ENCODE measurements around the gene MANSC1. TPM values are rescaled to one million over a fixed set of nuclear protein-coding genes. Genes with fewer than 3 reads are reported as not detected.

MANSC1 gene
- total RNA-seq, 2 donors from 2014 or later, result 6.6 to 12.1 TPM

DNA sequence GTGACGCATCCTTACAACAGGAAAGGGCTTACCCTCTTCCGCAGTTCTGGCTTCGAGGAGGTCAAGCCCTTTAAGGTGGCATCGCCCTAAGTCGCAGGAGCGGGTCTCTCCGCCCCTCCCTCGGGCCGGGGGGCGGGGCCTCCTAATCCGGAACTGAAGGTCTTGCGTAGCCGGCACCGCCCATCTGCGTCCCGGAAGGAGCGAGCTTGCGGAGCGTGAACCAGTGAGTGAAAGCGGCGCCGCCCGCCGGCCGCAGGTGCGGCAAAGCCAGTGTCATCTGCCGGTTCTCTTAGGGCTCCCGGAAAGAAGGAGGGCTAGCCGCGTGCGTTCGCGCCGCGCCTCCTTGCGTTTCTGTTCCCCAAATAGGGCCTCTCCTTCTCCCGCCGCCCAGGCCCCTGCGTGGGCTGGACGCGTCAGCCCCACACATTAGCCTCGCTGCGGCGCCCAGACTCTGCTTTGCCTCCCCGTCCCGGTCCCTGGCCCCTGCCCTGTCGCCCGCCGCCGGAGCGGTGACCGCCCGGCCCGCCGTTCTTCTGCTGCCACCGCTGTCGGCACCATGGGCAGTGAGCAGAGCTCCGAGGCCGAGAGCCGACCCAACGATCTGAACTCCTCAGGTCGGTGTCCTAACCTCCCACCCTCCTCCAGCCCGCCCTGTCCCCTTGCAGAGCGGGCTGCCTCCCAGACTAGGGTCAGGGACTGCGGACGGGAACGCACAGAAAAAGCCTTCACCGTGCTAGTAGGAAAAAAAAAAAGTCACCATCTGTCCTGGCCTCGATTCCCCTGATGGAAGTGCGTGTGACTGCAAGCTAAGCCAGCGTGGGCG, 7.1 kb upstream of the MANSC1 start, which contains the start of gene BORCS5:
Gene BORCS5, plus strand, starts transcription at position 183 of the 823 bp plus-strand sequence. Its CDS starts 374 bp downstream, at position 557.
- Histone ChIP-seq H3K36me3 (ENCODE audit: control insufficient read depth, insufficient read depth, low read length) (no peaks in the 10 kb centered on the region), H3K4me1 (ENCODE audit: control insufficient read depth, insufficient read depth, low read length) (no peaks in the 10 kb centered on the region), H3K9me3 (ENCODE audit: control insufficient read depth, low read length) (no peaks in the 10 kb centered on the region), H3K27me3 (ENCODE audit: control insufficient read depth, insufficient read depth, low read length, poor library complexity, severe bottlenecking) (no peaks in the 10 kb centered on the region), H3K27ac (ENCODE audit: low read depth, low read length) (peak within 1 kb of the TSS; percentile 87), H3K4me3 (ENCODE audit: low read length) (peak within 1 kb of the TSS; percentile 88), H3K9ac (ENCODE audit: extremely low read depth, low read length, poor library complexity, severe bottlenecking) (peak within 1 kb of the TSS; percentile 28)
- TF ChIP-seq, protein P1, sequence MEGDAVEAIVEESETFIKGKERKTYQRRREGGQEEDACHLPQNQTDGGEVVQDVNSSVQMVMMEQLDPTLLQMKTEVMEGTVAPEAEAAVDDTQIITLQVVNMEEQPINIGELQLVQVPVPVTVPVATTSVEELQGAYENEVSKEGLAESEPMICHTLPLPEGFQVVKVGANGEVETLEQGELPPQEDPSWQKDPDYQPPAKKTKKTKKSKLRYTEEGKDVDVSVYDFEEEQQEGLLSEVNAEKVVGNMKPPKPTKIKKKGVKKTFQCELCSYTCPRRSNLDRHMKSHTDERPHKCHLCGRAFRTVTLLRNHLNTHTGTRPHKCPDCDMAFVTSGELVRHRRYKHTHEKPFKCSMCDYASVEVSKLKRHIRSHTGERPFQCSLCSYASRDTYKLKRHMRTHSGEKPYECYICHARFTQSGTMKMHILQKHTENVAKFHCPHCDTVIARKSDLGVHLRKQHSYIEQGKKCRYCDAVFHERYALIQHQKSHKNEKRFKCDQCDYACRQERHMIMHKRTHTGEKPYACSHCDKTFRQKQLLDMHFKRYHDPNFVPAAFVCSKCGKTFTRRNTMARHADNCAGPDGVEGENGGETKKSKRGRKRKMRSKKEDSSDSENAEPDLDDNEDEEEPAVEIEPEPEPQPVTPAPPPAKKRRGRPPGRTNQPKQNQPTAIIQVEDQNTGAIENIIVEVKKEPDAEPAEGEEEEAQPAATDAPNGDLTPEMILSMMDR (conservative IDR thresholded peaks at IDR 0.05), result peak; percentile 65
- H3K27ac Mint-ChIP-seq, result peak within 1 kb of the TSS; percentile 90
- H3K36me3 Mint-ChIP-seq (ENCODE audit: low read depth), result no peaks in the 10 kb centered on the region
- H3K27me3 Mint-ChIP-seq (ENCODE audit: insufficient read depth), result no peaks in the 10 kb centered on the region
- peaks cover 13% of the 10 kb centered on the region for H3K4me1 Mint-ChIP-seq
- peak; percentile 100 for DNase-seq
- H3K9me3 Mint-ChIP-seq, result no peaks in the 10 kb centered on the region
- WGBS, 2 experiments (ENCODE audit: insufficient coverage in 1 of 2, insufficient read length in 1 of 2), result 0 to 1% methylated on average over 25 to 72 of the region's 72 CpGs
- peak within 1 kb of the TSS; percentile 90 for H3K4me3 Mint-ChIP-seq

DNA sequence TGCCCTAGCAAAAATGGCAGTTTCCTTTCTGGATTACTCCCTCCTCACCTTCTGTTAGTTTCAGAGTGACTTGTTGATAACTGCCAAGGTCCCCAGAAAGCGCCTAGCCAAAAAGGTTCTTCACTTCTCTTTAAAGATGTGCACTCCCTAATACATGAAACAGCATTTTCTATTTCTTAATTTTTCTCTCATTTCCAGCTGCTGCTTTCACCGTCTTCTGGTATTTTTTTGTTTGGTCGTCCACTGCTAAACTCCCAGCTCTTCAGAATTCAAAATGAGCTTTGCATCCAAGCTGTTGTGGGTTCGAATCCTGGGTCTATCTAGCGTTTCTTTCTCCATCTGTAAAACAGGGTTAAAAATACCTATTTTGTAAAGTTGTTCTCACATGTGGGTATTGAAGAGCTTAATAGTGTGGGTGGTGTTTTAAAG, 6.4 kb upstream of the MANSC1 start:
- Mint-ChIP-seq H3K27me3 (ENCODE audit: insufficient read depth) (no peaks in the 10 kb centered on the region), H3K36me3 (ENCODE audit: low read depth) (no peaks in the 10 kb centered on the region), H3K4me3 (peak overlapping the region; percentile 90), H3K4me1 (peaks cover 13% of the 10 kb centered on the region), H3K9me3 (no peaks in the 10 kb centered on the region), H3K27ac (peak overlapping the region; percentile 90)
- WGBS, 2 experiments (ENCODE audit: insufficient coverage in 1 of 2, insufficient read length in 1 of 2), result 70 to 81% methylated on average over 3 to 5 of the region's 5 CpGs
- H3K27me3 ChIP-seq (ENCODE audit: control insufficient read depth, insufficient read depth, low read length, poor library complexity, severe bottlenecking), result no peaks in the 10 kb centered on the region
- no peaks in the 10 kb centered on the region for H3K9me3 ChIP-seq (ENCODE audit: control insufficient read depth, low read length)
- H3K4me3 ChIP-seq (ENCODE audit: low read length), result peak overlapping the region; percentile 88
- TF ChIP-seq, protein P1 (conservative IDR thresholded peaks at IDR 0.05), result no peak
- no peak overlapping the region for H3K27ac ChIP-seq (ENCODE audit: low read depth, low read length)
- no peaks in the 10 kb centered on the region for H3K36me3 ChIP-seq (ENCODE audit: control insufficient read depth, insufficient read depth, low read length)
- H3K4me1 ChIP-seq (ENCODE audit: control insufficient read depth, insufficient read depth, low read length), result no peaks in the 10 kb centered on the region
- DNase-seq, result no peak
- H3K9ac ChIP-seq (ENCODE audit: extremely low read depth, low read length, poor library complexity, severe bottlenecking), result no peak overlapping the region

DNA sequence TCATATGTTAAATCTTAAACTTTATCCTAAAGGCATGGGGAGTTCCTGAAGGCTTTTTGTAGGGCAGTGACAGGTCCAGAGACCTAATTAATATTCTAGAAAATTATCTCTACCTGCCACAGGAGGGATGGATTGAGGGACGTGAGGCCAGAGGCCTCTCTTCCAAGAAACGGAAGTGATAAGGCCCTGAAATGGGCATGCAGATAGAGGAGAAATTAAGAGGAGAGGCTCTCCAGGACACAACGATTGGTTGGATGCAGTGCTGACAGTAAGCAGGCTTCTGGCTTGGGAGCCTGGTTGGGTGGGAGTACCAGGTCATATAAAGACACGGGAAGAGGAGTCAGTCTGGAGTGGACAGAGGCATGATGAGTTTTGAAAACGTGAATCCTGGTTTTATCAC, 3.8 kb upstream of the MANSC1 start:
- H3K9me3 Mint-ChIP-seq, result no peaks in the 10 kb centered on the region
- Histone ChIP-seq H3K9ac (ENCODE audit: extremely low read depth, low read length, poor library complexity, severe bottlenecking) (no peak overlapping the region), H3K27me3 (ENCODE audit: control insufficient read depth, insufficient read depth, low read length, poor library complexity, severe bottlenecking) (peaks cover 5% of the 10 kb centered on the region), H3K36me3 (ENCODE audit: control insufficient read depth, insufficient read depth, low read length) (no peaks in the 10 kb centered on the region), H3K4me1 (ENCODE audit: control insufficient read depth, insufficient read depth, low read length) (no peaks in the 10 kb centered on the region), H3K27ac (ENCODE audit: low read depth, low read length) (no peak overlapping the region), H3K9me3 (ENCODE audit: control insufficient read depth, low read length) (no peaks in the 10 kb centered on the region), H3K4me3 (ENCODE audit: low read length) (no peak overlapping the region)
- 74 to 82% methylated on average over 3 to 5 of the region's 5 CpGs for WGBS, 2 experiments (ENCODE audit: insufficient coverage in 1 of 2, insufficient read length in 1 of 2)
- no peak overlapping the region for H3K4me3 Mint-ChIP-seq
- no peak overlapping the region for H3K27ac Mint-ChIP-seq
- DNase-seq, result no peak
- H3K36me3 Mint-ChIP-seq (ENCODE audit: low read depth), result no peaks in the 10 kb centered on the region
- TF ChIP-seq, protein P1 (conservative IDR thresholded peaks at IDR 0.05), result no peak
- peaks cover 22% of the 10 kb centered on the region for H3K4me1 Mint-ChIP-seq
- H3K27me3 Mint-ChIP-seq (ENCODE audit: insufficient read depth), result peaks cover 21% of the 10 kb centered on the region

Data from endodermal cell (in vitro differentiated cells).